HG03457 (cell line): ENCODE data around the gene GKN2.
"Not testable (repeated sequence)": the region's sequence is repeated elsewhere in the genome, so short reads cannot be mapped to it uniquely, and the experiment has no call there.

Experiments used
- ATAC-seq: cut with Tn5 transposase; IDR thresholded peaks from one replicate; pipeline ENCODE4 v1.9.1; 2021; ENCODE audit warnings: moderate number of reproducible peaks; ENCODE audit not compliant: unreplicated experiment

GKN2 gene

DNA sequence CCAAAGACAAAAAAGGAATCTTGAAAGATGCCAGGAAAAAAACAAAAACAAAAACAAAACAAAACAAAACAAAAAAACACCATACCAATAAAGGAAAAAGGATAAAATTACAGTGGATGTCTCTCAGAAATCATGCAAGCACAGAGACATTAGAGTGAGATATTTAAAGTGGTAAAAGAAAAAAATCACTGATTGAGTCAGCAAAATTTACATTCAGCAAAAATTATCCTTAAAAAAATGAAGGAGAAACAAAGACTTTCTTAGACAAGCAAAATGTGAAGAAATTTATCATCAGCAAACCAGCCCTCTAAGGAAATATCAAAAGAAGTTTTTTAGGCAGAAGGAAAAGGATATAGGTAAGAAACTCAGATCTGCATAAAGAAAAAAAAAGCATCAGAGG is 11.6 kb upstream of the GKN2 start:
- ATAC-seq: no peak

DNA sequence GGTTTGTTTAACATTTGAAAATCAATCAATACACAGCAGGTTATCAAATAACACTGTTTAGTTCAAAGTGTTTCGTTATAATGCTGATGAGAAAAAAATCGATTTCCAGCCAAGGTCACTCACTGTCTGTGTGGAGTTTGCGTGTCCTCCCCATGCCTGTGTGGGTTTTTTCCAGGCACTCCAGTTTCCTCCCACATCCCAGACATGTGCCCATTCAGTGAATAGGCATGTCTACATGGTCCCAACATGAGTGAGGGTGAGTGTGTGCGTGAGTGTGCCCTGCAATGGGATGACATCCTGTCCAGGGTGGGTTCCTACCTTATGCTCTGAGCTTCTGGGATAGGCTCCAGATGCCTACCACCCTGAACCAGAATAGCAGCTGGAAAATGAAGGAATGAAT is 8.7 kb upstream of the GKN2 start:
- ATAC-seq: no peak

DNA sequence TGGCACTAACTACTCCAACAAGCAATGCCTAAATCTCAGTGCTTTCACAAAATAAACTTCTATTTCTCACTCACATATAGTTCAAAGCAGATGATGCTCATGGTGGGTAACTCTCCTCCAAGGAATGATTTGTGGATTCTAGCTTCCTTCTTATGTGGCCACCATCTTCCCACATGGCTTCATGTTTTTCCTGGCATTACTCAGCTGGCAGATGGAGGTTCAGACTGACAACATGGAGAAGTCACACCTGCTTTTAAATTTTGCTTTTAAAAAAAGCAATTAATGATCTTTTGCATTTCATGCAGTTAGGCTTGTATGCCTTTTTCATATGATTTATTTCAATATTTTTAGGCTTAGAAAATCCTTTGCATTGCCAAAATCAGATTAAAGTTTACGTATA is 6.3 kb upstream of the GKN2 start:
- no peak for ATAC-seq

DNA sequence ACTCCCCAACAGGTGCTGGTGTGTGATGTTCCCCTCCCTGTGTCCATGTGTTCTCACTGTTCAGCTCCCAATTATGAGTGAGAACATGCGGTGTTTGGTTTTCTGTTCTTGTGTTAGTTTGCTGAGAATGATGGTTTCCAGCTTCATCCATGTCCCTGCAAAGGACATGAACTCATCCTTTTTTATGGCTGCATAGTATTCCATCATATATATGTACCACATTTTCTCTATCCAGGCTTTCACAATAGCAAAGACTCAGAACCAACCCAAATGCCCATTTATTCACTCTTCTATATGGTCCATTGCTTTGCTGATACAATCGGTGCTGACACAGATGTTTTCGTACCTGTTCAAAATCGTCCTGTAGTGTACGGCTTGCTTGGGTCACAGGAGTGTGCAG is 2.7 kb upstream of the GKN2 start:
- ATAC-seq: not testable (repeated sequence)

DNA sequence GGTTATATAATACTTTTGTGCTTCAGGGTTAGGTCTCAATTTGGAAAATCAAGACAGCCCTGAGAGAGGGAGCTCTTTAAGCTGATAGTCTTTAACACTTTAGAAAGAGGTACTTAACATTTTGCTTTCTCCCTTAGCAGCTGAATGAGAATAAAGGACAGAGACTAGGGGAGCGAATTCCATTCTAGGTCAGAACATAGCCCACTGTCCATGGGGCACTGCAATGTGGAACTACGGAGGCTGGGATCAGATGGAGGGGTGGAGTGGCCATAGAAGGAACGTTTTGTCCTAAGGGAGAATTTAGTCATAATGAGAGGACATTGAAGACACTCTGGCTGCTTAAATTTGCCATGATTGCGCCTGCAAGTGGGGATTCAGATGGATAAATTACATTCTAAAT is 794 bp downstream of the GKN2 start:
- no peak for ATAC-seq

DNA sequence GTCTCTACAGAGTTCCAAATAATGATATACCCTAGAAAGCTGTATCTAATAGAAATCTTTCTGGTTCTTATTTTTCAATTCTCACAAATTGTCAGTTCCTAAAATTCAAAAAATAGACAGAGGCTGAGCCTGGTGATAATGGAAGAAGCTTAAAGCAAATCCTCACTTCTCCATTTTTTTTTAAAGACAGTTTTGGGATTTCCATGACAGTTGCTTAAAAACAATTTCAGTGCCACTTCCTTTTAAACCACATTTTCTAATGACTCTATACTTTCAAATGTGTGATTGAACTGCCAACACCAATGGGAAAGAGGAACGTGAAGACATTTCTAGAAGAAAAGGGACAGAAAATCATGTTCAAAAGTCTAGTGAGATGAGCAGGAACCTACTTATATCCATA is 4.0 kb downstream of the GKN2 start:
- no peak for ATAC-seq

DNA sequence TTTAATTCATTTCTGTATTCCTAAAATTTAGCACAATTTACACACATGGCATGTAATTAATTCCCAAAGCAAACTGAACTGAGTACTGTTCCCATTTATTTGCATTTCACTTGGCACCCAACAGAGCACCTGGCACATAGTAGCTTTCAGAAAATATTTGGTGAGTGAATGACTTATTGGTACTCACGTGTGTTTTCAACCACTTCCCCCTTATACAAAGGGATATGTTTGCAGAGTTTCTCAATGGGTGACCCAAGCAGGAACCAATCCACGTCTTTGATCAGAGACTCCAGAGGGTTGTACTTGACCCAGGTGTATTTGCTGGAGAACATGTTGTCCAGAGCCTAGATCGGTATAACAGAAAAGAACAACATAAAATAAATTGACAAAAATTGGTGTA is 6.6 kb downstream of the GKN2 start:
- no peak for ATAC-seq

DNA sequence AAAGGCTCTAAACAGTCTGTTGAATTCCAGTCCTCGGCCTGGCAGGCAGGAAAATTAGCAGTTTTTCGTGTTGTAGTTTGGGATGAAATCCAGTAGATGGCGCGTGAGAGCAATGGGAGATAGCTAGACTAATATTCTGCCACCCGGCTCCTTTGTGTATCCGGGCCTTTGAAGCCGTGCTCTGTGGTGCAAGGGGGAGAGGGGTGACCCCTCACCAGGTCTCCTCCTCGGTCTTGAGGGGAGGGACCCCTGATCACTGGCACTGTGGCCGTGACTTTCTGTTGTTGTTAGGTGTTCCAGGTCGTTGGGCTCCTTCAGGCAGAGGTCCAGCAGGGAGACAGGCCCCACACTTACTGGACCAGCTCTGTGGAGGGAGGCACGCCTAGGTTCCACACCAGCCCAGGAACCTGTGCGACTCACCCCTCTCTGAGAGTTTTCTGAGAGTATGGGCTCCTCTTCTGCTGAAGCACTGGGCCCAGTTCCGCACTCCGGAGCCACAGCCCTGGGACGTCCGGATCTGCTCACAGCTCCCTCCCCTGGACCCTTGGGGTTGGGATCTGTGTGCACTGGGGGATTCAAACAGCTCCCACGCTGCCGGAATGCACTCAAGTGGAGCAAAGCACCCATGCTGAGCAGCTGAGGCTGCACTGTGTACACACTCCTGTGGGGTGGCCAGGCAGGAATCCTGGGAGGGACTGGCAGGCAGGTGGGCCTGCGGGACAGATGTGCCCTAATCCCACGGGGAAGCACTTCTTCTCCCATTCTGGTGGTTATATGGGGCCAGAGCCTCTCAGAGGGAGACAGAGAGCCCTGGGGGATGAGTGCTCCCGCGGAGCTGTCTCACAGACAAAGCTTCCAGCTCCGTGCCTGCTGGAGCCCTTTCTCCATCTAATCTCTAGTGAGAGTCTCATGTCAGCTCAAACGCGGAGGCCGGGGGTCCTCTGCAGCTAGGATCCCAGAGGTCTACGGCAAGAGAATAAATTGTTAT is 8.8 kb downstream of the GKN2 start:
- ATAC-seq: no peak

DNA sequence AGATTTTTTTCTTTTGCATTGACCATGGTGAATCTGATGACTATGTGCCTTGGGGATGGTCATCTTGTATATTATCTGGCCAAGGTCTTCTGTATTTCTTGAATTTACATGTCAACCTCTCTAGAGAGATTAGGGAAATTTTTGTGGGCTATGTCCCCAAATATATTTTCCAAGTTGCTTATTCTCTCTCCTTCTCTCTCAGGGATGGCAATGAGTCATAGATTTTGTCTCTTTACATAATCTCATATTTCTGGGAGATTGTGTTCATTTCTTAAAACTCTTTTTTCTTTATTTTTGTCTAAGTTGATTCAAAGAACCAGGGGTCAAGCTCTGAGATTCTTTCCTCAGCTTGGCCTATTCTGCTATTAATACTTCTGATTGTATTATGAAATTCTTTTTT is 9.9 kb downstream of the GKN2 start:
- ATAC-seq: no peak

DNA sequence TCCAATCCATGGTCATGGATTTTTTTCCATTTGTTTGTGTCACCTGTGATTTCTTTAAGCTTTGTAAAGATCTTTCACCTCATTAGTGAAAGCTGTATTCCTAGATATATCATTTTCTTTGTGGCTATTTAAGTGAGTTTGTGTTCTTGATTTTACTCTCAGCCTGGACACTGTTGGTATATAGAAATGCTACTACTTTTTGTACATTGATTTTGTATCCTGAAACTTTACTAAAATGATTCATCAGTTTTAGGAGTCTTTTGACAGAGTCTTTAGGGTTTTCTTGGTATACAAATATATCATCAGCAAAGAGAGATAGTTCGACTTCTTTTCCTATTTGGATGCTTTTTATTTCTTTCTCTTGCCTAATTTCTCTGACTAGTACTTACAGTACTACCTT is 12.3 kb downstream of the GKN2 start:
- ATAC-seq: no peak

DNA sequence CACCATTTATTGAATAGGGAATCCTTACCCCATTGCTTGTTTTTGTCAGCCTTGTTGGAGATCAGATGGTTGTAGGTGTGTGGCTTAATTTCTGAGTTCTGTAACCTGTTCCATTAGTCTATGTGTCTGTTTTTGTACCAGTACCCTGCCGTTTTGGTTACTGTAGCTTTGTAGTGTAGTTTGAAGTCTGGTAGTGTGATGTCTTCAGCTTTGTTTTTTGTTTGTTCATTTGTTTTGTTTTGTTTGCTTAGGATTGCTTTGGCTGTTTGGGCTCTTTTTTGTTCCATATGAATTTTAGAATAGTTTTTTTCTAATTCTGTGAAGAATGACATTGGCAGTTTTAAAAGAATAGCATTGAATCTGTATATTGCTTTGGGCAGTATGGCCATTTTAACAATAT is 12.7 kb downstream of the GKN2 start:
- ATAC-seq: no peak

DNA sequence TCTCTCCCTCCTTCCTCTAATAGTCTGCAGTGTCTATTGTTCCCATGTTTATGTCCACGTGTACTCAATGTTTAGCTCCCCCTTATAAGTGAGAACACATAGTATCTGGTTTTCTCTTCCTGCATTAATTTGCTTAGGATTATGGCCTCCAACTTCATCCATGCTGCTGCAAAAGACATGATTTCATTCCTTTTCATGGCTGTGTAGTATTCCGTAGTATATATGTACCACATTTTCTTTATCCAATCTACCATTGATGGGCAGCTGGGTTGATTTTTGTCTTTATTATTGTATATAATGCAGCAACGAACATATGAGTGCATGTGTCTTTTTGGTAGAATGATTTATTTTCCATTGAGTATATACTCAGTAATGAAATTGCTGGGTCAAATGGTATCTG is 13.8 kb downstream of the GKN2 start:
- no peak for ATAC-seq

DNA sequence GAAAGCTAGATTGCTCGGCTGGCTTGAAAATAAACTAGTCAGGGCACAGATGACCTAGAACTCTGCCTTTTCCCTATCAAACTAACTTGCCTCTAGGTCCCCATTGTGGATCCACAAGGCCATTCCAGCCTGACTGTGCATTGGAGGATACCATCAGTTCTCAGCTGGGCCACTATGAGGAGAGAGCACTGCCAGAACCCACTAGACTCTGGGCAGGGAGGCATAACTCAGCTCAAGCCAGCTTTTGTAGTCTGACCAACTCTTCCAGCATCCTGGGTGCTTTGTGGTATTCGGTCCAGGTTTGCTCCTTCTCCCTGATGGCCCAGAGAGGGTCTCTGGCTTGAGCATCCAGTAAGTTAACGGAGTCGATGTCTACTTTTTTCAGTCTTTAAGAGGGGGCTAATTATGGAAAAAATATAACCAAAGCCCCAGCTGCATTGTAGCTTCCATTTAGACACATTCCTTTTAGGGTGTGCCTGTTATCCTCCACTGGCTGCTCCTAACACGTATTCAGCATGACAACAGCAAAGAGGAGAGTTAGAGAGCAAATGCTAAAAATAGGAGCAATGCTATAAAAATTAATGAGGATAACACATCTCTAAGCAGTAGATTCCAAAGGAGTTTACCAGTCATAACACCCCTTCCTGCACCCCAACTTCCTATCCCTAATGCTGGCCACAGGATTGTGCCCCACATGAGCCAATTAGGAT is 15.2 kb downstream of the GKN2 start:
- no peak for ATAC-seq

DNA sequence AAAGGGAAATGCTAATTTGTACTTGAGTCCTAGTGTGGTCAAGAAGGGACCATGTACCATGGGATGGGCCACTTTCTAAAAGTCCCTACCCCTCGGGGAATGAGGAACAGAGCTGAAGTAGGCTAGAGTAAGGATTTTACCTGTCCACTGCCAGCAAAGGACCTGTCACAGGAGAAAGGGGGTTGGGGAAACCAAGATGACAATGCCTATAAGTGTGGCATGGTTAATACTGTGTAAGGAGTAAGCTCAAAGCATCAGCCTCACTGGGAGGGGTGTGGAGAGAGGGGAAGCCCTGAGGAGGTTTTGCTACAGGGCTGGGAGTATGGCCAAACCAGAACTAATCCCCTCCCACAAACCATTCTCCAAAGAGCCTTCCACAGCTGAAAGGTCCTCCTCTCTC is 15.8 kb downstream of the GKN2 start:
- no peak for ATAC-seq

DNA sequence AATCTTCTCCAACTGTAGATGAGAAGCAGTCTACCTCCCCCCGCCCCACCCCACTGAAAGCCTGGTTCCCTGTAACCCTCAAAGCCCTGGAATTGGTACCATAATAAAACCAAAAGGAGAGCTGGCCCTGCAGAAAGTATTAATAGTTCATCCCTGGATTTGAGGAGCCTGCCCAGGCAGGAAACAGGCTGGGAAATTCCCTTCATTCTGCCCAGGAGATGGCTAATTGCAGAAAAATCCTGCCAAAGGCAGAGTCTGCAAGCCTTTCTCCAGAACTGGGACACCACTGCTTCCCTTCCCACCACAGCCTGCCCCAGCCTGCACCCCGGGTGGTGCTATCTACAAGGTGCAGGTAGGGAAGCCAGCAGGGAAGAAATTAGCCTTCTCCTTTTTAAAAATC is 16.3 kb downstream of the GKN2 start:
- no peak for ATAC-seq

DNA sequence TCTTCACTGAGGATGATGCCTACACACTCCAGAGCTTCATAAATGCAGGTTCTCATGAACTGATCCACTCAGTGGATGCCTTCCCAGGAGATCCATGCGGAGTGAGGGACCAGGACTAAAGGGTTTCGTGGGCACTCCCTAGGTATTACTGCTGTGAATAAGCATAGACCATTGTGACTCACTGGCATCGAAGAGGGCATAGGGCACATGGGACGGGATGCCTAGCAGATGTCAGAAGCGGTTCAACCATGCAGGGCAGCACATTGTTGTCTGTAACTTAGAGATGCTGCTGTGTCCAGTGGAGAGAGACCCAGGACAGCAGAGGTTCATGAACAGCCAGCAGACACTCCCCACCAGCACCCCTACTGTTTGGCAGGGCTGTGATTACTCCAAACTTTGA is 17.2 kb downstream of the GKN2 start:
- ATAC-seq: no peak

DNA sequence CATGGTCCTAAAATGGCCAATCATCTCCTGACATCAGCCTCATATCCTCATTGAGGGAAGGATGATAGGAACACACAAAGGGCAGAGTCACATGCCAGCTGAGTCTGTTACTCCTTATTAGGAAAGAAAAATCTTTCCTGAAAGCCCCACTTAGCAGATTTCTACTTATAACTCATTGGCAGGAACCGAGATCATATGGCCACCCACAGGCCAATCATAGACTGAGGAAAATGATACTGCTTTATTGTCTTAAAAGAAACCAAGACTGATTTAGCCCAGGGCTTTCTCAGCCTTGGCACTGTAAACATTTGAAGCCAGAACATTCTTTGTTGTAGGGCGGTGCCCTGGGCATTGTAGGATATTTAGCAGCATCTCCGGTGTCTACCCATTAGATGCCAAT is 18.7 kb downstream of the GKN2 start:
- no peak for ATAC-seq

DNA sequence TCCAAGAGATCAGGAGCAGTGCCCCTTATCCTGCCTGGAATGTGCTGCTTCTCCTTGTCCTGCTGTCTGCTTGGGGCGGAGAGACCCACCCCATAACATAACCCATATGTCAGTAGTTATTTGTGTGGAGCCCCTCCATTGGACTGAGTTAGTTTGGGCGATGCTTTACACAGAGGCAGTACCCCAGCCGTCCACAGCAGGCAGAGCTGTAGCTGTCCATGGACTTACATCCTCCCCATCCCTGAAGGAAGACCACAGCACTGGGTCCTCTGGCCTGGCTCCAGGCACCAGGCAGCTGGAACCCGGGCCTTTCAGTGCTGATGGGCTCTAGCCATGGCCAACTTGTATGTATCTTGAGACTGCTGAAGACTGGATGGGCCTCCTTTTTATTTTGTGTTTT is 20.3 kb downstream of the GKN2 start:
- no peak for ATAC-seq

DNA sequence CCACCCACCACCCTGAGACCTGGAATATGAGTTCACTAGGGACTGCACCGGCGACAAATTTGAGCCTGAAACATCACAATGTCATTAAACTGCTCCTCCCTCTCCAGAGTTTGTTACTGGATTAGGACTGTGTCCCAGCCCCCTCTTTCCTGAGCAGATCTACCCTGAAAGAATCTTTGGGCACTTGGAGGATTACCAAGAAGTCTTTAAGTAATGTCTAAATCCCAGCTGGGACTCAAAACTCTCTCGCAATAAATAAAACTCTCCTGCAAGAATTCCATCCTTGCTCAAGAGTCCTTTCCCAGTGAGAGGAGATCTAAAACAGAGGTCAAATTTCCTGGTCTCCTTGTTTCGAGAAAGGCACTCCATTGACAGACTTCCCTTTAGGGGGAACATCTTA is 20.9 kb downstream of the GKN2 start:
- ATAC-seq: no peak

DNA sequence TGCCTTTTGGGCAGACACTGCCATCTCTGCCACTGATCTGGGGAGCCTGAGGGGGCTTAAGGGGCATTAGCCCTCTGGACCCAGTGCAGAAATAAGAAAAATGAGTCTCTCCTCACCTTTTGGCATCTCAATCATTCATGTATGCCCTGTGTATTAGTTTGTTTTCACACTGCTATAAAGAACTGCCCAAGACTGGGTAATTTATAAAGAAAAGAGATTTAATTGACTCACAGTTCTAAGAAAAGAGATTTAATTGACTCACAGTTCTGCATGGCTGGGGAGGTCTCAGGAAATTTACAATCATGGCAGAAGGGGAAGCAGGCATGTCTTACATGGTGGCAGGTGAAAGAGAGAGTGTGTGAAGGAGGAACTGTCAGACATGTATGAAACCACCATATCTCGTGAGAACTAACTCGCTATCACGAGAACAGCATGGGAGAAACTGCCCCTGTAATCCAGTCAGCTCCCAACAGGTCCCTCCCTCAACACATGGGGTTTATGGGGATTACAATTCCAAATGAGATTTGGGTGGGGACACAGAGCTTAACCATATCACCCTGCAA is 21.5 kb downstream of the GKN2 start:
- no peak for ATAC-seq

DNA sequence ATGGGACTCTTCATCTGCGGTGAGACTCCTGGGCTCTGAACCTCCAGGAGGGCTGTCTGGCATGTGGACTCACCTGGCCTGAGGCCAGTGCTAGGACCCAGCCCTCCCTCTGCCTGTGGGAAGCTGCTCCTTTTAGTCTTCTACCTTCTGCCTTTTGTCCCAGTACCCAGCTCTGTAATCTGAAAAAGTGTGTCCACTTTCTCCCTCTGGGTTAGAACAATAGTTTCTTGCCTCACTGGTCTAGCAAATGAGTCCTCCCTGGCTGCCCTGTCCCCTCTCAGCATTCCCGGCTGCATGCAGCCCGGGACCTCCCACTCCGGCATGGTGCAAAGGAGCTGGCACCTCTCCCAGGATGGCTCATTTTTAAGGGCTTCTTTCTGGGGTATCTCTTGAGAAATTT is 25.9 kb downstream of the GKN2 start:
- ATAC-seq: no peak

DNA sequence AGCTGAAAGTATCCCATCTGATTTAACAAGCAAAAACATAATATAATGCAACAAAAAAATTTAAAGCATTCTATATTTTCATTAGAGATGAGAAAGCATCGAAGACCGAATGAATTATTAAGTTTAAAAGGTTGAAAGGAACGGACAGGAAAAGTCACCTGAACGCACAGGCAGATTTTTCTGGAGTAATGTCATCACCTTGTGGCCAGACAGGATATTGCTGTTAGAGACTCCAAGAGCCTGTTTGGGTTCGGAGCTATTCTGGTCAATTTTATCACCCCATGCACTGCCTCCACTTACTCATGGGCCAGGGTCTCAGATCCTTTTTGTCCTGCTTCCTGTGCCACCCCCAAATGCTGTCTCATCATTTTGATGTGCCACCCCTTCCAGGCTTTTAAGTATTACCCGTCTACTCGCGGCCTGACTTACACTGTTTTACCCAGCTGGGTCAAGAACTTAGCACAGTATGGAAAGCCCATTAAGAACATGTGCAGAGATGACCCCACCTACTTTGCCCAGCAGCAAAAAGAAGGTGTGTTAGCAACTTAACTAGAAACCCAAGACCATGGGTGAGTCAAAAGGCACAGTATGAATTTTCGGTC is 27.3 kb downstream of the GKN2 start:
- ATAC-seq: no peak
